Upper lobe of right lung (tissue), 1 donor: Measurements from ENCODE around the gene EYA3. TPM values are rescaled to one million over a fixed set of nuclear protein-coding genes. Genes with fewer than 3 reads are reported as not detected.

Source experiments
- ATAC-seq: fragments of 200-7000 bp; cut with Tn5 transposase; one replicate; pipeline ENCODE4 v1.9.1; 2020; ENCODE audit warnings: mild to moderate bottlenecking, moderate library complexity
- DNase-seq: peaks from one replicate; pipeline ENCODE4 v3.0.0-alpha.2; 2020
- H3K27ac ChIP-seq: fragments of 200-600 bp; one replicate; pipeline ENCODE4 v1.8.0; 2022
- H3K27me3 ChIP-seq: fragments of 200-600 bp; one replicate; pipeline ENCODE4 v1.8.0; 2022; ENCODE audit warnings: mild to moderate bottlenecking
- H3K36me3 ChIP-seq: fragments of 200-600 bp; one replicate; pipeline ENCODE4 v1.8.0; 2022
- H3K4me1 ChIP-seq: fragments of 200-600 bp; one replicate; pipeline ENCODE4 v1.8.0; 2022
- H3K4me3 ChIP-seq: fragments of 200-600 bp; one replicate; pipeline ENCODE4 v1.8.0; 2022; ENCODE audit warnings: mild to moderate bottlenecking
- H3K9me3 ChIP-seq: fragments of 200-600 bp; one replicate; pipeline ENCODE4 v1.8.0; 2022
- CTCF ChIP-seq: fragments of 200-600 bp; IDR thresholded peaks from one replicate; pipeline ENCODE4 v1.8.0; 2022; ENCODE audit warnings: antibody characterized with exemption
- intact Hi-C: fragments of 100-400 bp; cut with DNase I; formaldehyde crosslinking; loops from one replicate; pipeline ENCODE4 v1.11.0; 2022
- total RNA-seq: library from RNA; stranded (reverse); fragmentation: NEBNext Ultra II Directional; extraction: Animal tissue kit (Norgen Biotek cat#: 25700); gene quantifications from one replicate; pipeline ENCODE4 v1.2.1, GENCODE V29; 2021
- donor health status: DM: no; HTN: yes; CAD: no; lungs with severe emphysema.

Gene EYA3
- total RNA-seq, 1 donor from 2014 or later: 21.0 TPM

GRCh38 chr1:28074892-28075511, 13.4 kb downstream of the EYA3 start:
- no peaks in the 10 kb centered on the region for H3K9me3 ChIP-seq
- H3K27me3 ChIP-seq: no peaks in the 10 kb centered on the region
- H3K36me3 ChIP-seq: peaks cover 10% of the 10 kb centered on the region
- no peak overlapping the region for H3K27ac ChIP-seq
- no peak for ATAC-seq
- no peak for DNase-seq
- intact Hi-C loops: no loop called here
- no peak for TF ChIP-seq CTCF
- H3K4me1 ChIP-seq: peaks cover 13% of the 10 kb centered on the region
- no peak overlapping the region for H3K4me3 ChIP-seq

- Histone ChIP-seq H3K4me3 (no peak overlapping the region), H3K27me3 (no peaks in the 10 kb centered on the region), H3K9me3 (no peaks in the 10 kb centered on the region), H3K36me3 (no peaks in the 10 kb centered on the region), H3K27ac (no peak overlapping the region), H3K4me1 (peaks cover 9% of the 10 kb centered on the region)
- ATAC-seq (no peak), DNase-seq (no peak)
- TF ChIP-seq CTCF: no peak
- intact Hi-C loops: no loop called here
Measured at GRCh38 chr1:28073867-28074266, 14.5 kb downstream of the EYA3 start.

GRCh38 chr1:28071813-28072212, 16.6 kb downstream of the EYA3 start:
- no peak overlapping the region for H3K27ac ChIP-seq
- H3K4me1 ChIP-seq: peaks cover 13% of the 10 kb centered on the region
- H3K4me3 ChIP-seq: no peak overlapping the region
- H3K36me3 ChIP-seq: no peaks in the 10 kb centered on the region
- intact Hi-C loops: no loop called here
- DNase-seq (no peak), ATAC-seq (no peak)
- H3K9me3 ChIP-seq: no peaks in the 10 kb centered on the region
- no peaks in the 10 kb centered on the region for H3K27me3 ChIP-seq
- no peak for TF ChIP-seq CTCF

GRCh38 chr1:28070725-28071593, 17.5 kb downstream of the EYA3 start:
- peaks cover 13% of the 10 kb centered on the region for H3K4me1 ChIP-seq
- TF ChIP-seq CTCF: no peak
- H3K27ac ChIP-seq: no peak overlapping the region
- H3K27me3 ChIP-seq: no peaks in the 10 kb centered on the region
- no peaks in the 10 kb centered on the region for H3K9me3 ChIP-seq
- no peak overlapping the region for H3K4me3 ChIP-seq
- no peak for ATAC-seq
- intact Hi-C loops: no loop called here
- no peaks in the 10 kb centered on the region for H3K36me3 ChIP-seq
- DNase-seq: no peak

- Histone ChIP-seq H3K4me1 (peaks cover 8% of the 10 kb centered on the region), H3K27ac (no peak overlapping the region), H3K4me3 (no peak overlapping the region), H3K36me3 (peaks cover 4% of the 10 kb centered on the region), H3K9me3 (no peaks in the 10 kb centered on the region), H3K27me3 (no peaks in the 10 kb centered on the region)
- DNase-seq (no peak), ATAC-seq (no peak)
- no peak for TF ChIP-seq CTCF
- intact Hi-C loops: no loop called here
Measured at GRCh38 chr1:28067523-28068090, 20.8 kb downstream of the EYA3 start.
